MM.1S (cell line): ENCODE measurements around the gene DOCK10.

ENCODE experiments used
- EZH2 ChIP-seq: fragments of 300-600 bp; sonication (generic); optimal IDR thresholded peaks from 2 replicates; pipeline ENCODE3; 2017; ENCODE audit warnings: low read depth, mild to moderate bottlenecking, antibody characterized with exemption, low read length, mixed read lengths
- TF ChIP-seq, protein P1 (sequence below): fragments of 300-600 bp; sonication (generic); IDR thresholded peaks from 2 replicates; pipeline ENCODE4 v1.5.1; 2016; ENCODE audit warnings: antibody characterized with exemption, low read length, mixed read lengths

GRCh38 chr2:224957540-224958461 is 84.5 kb downstream of the DOCK10 start:
- no peak for TF ChIP-seq EZH2
- TF ChIP-seq, protein P1, sequence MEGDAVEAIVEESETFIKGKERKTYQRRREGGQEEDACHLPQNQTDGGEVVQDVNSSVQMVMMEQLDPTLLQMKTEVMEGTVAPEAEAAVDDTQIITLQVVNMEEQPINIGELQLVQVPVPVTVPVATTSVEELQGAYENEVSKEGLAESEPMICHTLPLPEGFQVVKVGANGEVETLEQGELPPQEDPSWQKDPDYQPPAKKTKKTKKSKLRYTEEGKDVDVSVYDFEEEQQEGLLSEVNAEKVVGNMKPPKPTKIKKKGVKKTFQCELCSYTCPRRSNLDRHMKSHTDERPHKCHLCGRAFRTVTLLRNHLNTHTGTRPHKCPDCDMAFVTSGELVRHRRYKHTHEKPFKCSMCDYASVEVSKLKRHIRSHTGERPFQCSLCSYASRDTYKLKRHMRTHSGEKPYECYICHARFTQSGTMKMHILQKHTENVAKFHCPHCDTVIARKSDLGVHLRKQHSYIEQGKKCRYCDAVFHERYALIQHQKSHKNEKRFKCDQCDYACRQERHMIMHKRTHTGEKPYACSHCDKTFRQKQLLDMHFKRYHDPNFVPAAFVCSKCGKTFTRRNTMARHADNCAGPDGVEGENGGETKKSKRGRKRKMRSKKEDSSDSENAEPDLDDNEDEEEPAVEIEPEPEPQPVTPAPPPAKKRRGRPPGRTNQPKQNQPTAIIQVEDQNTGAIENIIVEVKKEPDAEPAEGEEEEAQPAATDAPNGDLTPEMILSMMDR = no peak
